Mesodermal cell (in vitro differentiated cells): ENCODE measurements around the gene C1orf210.

Experiments
- H3K27ac ChIP-seq: 2 replicates; pipeline ENCODE4 v1.7.0; 2013; ENCODE audit warnings: mild to moderate bottlenecking, low read depth, low read length, moderate library complexity; ENCODE audit not compliant: severe bottlenecking
- H3K36me3 ChIP-seq: 2 replicates; pipeline ENCODE4 v1.7.1; 2013; ENCODE audit warnings: mild to moderate bottlenecking, low read length, moderate library complexity; ENCODE audit not compliant: control insufficient read depth, insufficient read depth
- H3K4me1 ChIP-seq: one replicate; pipeline ENCODE4 v1.7.1; 2013; ENCODE audit warnings: mild to moderate bottlenecking, low read length; ENCODE audit not compliant: insufficient read depth, control insufficient read depth, poor library complexity, severe bottlenecking
- H3K4me3 ChIP-seq: 2 replicates; pipeline ENCODE4 v1.7.0; 2013; ENCODE audit warnings: low read length, control low read depth, mild to moderate bottlenecking; ENCODE audit not compliant: insufficient read depth, poor library complexity, severe bottlenecking; ENCODE audit errors: extremely low read depth
- H3K9me3 ChIP-seq: 2 replicates; pipeline ENCODE4 v1.7.1; 2013; ENCODE audit warnings: mild to moderate bottlenecking, low read length, moderate library complexity; ENCODE audit not compliant: control insufficient read depth
- WGBS, 2 experiments: methylation state at CpG; one replicate each; pipeline ENCODE4 v1.1.5; 2013; ENCODE audit warnings: missing lambda C conversion rate in 2 of 2; ENCODE audit not compliant: insufficient coverage in 2 of 2; 5-methylcytosine and 5-hydroxymethylcytosine counted together

C1orf210 gene

GRCh38 chr1:43311521-43311920 lies 26.1 kb upstream of the C1orf210 start:
- no peaks in the 10 kb centered on the region for H3K9me3 ChIP-seq
- H3K27ac ChIP-seq: no peak overlapping the region
- 95 to 96% methylated on average over 6 to 9 of the region's 9 CpGs for WGBS, 2 experiments
- H3K4me3 ChIP-seq: no peak overlapping the region
- no peaks in the 10 kb centered on the region for H3K4me1 ChIP-seq
- H3K36me3 ChIP-seq: peaks cover 9% of the 10 kb centered on the region

DNA sequence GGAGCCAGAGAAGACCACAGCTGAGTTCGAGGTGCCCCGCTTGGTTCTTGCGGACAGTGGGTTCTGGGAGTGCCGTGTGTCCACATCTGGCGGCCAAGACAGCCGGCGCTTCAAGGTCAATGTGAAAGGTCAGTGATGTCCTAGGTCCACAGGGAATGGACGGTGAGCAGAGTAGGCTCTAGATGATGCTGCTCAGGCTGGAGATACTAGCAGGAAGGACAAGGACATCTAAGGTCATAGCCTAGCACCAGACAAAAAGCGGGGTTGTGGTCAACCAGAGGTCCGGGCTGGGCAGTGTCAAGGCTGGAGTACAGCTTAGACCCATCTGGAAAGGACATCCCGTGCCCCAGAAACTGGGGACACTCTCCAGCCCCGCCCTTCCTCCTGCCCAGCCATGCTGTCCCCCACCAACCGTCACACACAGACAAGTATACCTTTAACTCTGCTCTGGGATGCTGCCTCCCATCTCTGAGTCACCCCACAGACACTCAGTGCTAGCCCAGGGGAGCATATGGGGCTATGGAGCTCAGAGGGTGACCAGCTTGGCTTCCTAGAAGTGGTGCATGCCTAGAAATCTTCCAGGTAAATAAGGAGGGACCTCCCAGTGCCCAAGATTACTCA lies 24.1 kb upstream of the C1orf210 start:
- Histone ChIP-seq H3K4me3 (no peak overlapping the region), H3K9me3 (no peaks in the 10 kb centered on the region), H3K36me3 (peaks cover 9% of the 10 kb centered on the region), H3K27ac (no peak overlapping the region), H3K4me1 (no peaks in the 10 kb centered on the region)
- WGBS, 2 experiments: 97% methylated on average over 13 of the region's 13 CpGs

GRCh38 chr1:43308635-43309404 lies 23.4 kb upstream of the C1orf210 start:
- 93 to 95% methylated on average over 18 to 20 of the region's 20 CpGs for WGBS, 2 experiments
- Histone ChIP-seq H3K4me1 (no peaks in the 10 kb centered on the region), H3K27ac (no peak overlapping the region), H3K9me3 (no peaks in the 10 kb centered on the region), H3K36me3 (peaks cover 9% of the 10 kb centered on the region), H3K4me3 (no peak overlapping the region)

- no peaks in the 10 kb centered on the region for H3K4me1 ChIP-seq
- peaks cover 4% of the 10 kb centered on the region for H3K36me3 ChIP-seq
- H3K4me3 ChIP-seq: no peak overlapping the region
- WGBS, 2 experiments: 95 to 97% methylated on average over 9 of the region's 9 CpGs
- H3K9me3 ChIP-seq: no peaks in the 10 kb centered on the region
- no peak overlapping the region for H3K27ac ChIP-seq
These were observed 22.2 kb upstream of the C1orf210 start for GRCh38 chr1:43307458-43308158.

DNA sequence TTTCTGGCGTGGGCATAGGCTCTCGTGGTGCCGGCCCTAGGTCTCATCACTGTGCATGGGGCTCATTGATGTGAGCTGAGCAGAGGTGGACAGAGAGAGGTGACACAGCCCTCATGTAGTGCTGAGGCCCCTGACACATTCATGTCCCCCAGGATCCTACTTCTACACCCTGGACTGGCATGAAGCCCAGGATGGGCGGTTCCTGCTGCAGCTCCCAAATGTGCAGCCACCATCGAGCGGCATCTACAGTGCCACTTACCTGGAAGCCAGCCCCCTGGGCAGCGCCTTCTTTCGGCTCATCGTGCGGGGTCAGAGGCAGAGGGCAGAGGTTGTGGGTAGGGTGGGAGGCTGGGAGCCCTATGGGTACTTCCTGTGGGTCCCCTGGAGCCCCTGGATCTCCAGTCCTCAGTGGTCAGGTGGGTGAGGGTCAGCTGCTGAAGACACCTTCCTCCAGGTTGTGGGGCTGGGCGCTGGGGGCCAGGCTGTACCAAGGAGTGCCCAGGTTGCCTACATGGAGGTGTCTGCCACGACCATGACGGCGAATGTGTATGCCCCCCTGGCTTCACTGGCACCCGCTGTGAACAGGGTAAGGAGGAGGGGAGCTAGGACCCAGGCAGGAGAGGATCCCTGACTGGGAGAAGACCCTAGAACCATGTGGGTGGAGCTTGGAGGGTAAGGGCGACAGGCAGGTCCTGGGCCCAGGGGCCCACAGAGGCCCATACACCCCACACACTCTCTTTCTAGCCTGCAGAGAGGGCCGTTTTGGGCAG lies 21.5 kb upstream of the C1orf210 start:
- Histone ChIP-seq H3K4me1 (no peaks in the 10 kb centered on the region), H3K27ac (no peak overlapping the region), H3K9me3 (no peaks in the 10 kb centered on the region), H3K36me3 (peaks cover 4% of the 10 kb centered on the region), H3K4me3 (no peak overlapping the region)
- 94% methylated on average over 14 to 16 of the region's 17 CpGs for WGBS, 2 experiments

GRCh38 chr1:43305926-43306687 lies 20.7 kb upstream of the C1orf210 start:
- H3K4me3 ChIP-seq: no peak overlapping the region
- H3K36me3 ChIP-seq: no peaks in the 10 kb centered on the region
- H3K4me1 ChIP-seq: no peaks in the 10 kb centered on the region
- no peak overlapping the region for H3K27ac ChIP-seq
- no peaks in the 10 kb centered on the region for H3K9me3 ChIP-seq
- 93 to 94% methylated on average over 5 to 6 of the region's 6 CpGs for WGBS, 2 experiments

DNA sequence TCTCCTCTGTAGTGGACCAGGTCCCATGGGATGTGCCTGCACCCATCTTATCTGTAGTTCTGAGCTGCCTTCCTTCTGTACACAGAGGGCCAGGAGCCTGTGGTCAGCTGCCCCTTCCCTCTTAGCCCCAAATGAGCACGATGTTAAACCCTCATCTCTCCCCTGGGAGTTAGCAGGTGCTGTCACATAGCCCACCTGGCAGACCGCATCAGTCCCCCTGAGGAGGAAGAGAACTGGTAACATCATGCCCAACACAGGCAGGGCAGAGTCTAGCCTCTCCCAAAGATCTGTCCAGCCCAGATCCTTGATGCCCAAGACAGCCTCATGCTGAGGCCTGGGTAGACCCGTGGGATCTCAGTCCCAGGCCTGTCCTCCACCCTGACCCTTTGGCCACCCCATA lies 20.1 kb upstream of the C1orf210 start:
- Histone ChIP-seq H3K9me3 (no peaks in the 10 kb centered on the region), H3K4me1 (no peaks in the 10 kb centered on the region), H3K4me3 (no peak overlapping the region), H3K36me3 (no peaks in the 10 kb centered on the region), H3K27ac (no peak overlapping the region)
- WGBS, 2 experiments: 94% methylated on average over 2 to 3 of the region's 3 CpGs

DNA sequence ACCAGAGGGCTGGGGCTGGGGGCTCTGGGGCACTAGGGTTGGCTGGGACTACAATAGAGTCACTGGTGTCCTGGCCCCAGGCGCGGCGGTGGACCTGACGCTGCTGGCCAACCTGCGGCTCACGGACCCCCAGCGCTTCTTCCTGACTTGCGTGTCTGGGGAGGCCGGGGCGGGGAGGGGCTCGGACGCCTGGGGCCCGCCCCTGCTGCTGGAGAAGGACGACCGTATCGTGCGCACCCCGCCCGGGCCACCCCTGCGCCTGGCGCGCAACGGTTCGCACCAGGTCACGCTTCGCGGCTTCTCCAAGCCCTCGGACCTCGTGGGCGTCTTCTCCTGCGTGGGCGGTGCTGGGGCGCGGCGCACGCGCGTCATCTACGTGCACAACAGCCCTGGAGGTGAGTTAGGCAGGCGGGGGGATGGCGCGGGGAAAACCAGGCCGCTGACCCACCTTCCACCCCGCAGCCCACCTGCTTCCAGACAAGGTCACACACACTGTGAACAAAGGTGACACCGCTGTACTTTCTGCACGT lies 19.5 kb upstream of the C1orf210 start:
- Histone ChIP-seq H3K27ac (no peak overlapping the region), H3K9me3 (no peaks in the 10 kb centered on the region)
- 96 to 98% methylated on average over 41 to 45 of the region's 46 CpGs for WGBS, 2 experiments

GRCh38 chr1:43304314-43304681 lies 18.9 kb upstream of the C1orf210 start:
- Histone ChIP-seq H3K4me1 (peaks cover 3% of the 10 kb centered on the region), H3K9me3 (no peaks in the 10 kb centered on the region), H3K4me3 (no peak overlapping the region), H3K36me3 (no peaks in the 10 kb centered on the region), H3K27ac (no peak overlapping the region)
- WGBS, 2 experiments: 82% methylated on average over 8 of the region's 8 CpGs

More for the DNA sequence above, 19.5 kb upstream of the C1orf210 start:
- Histone ChIP-seq H3K4me3 (no peak overlapping the region), H3K36me3 (no peaks in the 10 kb centered on the region), H3K4me1 (peaks cover 3% of the 10 kb centered on the region)
